ENCODE data around the gene NRG2.

Gene NRG2

DNA sequence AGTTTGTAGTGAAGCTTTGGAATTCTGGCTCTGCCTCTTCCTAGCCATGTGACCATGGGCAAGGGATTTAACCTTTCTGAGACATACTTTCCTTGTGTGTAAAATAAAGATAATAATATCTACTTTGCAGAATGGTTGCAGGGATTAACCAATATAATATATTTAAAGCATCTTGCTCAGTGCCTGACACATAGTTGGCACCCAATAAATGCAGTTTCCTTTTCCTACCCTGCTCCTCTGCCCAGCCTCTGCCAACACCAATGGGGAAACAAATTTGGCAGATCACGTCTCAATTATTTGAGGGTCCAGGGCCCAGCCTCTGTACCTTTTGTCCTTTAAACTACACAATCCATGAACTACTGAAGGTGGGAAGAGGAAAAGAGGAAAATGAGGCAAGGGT is 91.1 kb downstream of the NRG2 start:
- no peak overlapping the region for H3K27ac ChIP-seq
- no peak for TF ChIP-seq ZFX (IDR thresholded peaks at IDR 0.05; ENCODE audit: borderline replicate concordance)
- TF ChIP-seq, protein P1, sequence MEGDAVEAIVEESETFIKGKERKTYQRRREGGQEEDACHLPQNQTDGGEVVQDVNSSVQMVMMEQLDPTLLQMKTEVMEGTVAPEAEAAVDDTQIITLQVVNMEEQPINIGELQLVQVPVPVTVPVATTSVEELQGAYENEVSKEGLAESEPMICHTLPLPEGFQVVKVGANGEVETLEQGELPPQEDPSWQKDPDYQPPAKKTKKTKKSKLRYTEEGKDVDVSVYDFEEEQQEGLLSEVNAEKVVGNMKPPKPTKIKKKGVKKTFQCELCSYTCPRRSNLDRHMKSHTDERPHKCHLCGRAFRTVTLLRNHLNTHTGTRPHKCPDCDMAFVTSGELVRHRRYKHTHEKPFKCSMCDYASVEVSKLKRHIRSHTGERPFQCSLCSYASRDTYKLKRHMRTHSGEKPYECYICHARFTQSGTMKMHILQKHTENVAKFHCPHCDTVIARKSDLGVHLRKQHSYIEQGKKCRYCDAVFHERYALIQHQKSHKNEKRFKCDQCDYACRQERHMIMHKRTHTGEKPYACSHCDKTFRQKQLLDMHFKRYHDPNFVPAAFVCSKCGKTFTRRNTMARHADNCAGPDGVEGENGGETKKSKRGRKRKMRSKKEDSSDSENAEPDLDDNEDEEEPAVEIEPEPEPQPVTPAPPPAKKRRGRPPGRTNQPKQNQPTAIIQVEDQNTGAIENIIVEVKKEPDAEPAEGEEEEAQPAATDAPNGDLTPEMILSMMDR (IDR thresholded peaks at IDR 0.05) = no peak

DNA sequence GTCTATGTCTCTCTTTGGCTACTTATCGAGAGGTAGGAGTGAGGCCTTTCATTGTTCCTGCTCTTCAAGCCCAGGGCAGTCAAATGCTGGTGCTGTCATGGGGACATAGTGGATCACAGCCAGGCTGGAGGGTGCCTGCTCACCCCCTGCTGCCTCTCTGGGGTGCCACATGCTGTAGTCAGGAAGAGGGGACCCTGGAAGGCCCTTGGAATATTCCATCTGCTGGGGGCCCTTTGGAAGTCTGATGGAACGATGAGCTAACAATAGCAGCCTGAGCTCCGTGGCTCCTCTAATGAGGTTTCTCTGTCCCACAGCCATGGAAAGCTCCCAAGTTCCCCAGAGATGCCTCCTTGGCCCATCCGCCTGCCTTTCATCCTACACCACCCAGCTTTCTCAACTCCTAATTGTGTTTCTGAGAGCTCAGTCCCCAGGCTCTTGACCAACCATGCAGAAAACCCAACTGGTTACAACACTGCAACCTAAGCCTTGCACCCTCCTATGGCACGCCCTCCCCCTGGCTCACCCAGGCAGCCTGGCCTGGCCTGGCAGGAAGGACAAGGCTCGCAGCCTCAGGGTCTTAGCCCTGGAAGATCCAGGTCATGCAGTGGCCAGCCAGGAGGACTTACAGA is 91.7 kb downstream of the NRG2 start:
- H3K27ac ChIP-seq = no peak overlapping the region

DNA sequence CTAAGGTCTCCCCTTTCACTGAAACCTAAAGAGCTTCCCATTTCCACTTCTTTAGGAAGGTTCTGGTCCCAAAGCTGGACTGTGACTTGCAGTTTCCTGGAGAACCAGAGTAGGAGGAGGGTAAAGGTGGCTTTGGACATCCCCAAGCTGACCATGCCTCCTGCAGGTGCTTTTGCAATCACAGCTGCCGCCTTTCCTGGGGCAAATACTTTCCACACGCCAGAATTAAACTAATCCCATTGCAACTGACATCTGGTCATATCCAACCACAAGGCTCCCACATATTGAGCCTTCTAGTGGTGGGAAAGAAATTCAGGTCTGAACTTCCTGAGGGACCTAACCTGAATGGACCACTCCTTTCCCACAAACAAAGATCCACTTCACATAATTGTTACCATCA is 92.7 kb downstream of the NRG2 start:
- no peak overlapping the region for H3K27ac ChIP-seq
- TF ChIP-seq, protein P1 (IDR thresholded peaks at IDR 0.05) = no peak
- TF ChIP-seq ZFX (IDR thresholded peaks at IDR 0.05; ENCODE audit: borderline replicate concordance) = no peak

More for the DNA sequence above, 91.7 kb downstream of the NRG2 start:
- TF ChIP-seq, protein P1 (IDR thresholded peaks at IDR 0.05) = no peak
- TF ChIP-seq ZFX (IDR thresholded peaks at IDR 0.05; ENCODE audit: borderline replicate concordance) = no peak

DNA sequence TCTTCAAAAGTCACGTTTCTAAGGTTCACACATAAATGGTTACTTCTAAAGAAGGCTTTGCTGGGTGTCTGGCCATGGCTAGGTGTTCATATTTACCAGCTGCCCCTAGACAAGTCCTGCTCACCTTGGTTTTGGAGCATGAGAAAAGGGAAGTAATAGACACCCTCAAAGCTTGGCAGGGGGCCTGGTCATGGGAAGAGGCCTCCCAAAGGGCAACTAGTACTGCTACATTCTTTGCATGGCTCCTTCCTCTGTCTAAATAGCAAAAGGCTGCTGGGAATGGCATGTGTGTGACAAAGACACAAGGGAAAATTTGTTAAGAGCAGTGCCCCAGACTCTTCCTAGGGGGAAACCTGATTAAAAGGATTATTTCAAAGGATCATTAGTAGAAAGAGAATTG is 93.4 kb downstream of the NRG2 start:
- no peak overlapping the region for H3K27ac ChIP-seq
- TF ChIP-seq, protein P1 (IDR thresholded peaks at IDR 0.05) = no peak
- no peak for TF ChIP-seq ZFX (IDR thresholded peaks at IDR 0.05; ENCODE audit: borderline replicate concordance)

DNA sequence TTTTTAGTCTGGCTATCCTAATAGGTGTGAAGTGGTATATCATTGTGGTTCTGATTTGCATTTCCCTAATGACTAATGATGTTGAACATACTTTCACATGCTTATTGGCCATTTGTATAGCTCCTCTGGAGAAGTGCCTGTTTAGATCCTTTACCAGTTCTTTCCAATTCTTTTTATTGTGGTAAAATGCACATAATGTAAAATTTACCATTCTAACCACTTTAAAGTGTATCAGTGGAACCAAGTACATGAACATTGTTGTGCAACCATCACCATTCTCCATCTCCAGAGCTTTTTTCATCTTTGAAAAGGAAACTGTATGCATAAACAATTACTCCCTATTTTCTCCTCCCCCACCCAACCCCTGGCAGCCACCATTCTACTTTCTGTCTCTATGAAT is 95.4 kb downstream of the NRG2 start:
- no peak for TF ChIP-seq ZFX (IDR thresholded peaks at IDR 0.05; ENCODE audit: borderline replicate concordance)
- TF ChIP-seq, protein P1 (IDR thresholded peaks at IDR 0.05) = no peak
- no peak overlapping the region for H3K27ac ChIP-seq

DNA sequence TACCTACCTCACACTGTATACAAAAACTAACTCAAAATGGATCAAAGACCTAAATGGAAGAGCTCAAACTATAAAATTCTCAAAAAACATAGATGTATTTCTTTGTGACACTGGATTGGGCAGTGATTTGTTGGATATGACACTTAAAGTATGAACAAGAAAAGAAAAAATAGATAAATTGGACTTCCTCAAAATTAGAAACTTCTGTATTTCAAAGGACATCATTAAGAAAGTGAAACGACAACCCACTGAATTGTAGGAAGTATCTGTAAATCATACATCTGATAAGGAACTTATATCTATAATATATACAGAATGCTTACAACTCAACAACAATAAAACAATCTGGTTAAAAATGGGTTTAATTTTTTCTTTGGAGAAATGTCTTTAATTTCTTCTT is 96.7 kb downstream of the NRG2 start:
- H3K27ac ChIP-seq = no peak overlapping the region
- TF ChIP-seq, protein P1 (IDR thresholded peaks at IDR 0.05) = no peak
- TF ChIP-seq ZFX (IDR thresholded peaks at IDR 0.05; ENCODE audit: borderline replicate concordance) = no peak

DNA sequence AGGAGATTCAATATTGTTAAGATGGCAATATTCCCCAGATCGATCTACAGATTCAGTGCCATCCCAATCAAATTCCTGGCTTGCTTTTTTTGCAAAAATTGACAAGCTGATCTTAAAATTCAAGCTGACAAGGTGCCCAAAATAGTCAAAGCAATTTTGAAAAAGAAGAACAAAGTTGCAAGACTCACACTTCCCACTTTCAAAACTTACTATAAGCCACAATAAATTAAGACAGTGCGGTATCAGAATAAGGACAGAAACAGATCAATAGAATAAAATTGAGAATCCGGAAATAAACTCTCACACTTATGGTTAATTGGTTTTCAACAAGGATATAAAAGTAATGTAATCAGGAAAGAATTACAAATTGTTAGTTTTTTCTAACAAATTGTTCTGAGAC is 97.1 kb downstream of the NRG2 start:
- H3K27ac ChIP-seq = no peak overlapping the region
- TF ChIP-seq, protein P1 (IDR thresholded peaks at IDR 0.05) = no peak
- no peak for TF ChIP-seq ZFX (IDR thresholded peaks at IDR 0.05; ENCODE audit: borderline replicate concordance)

Measured in 22Rv1 (cell line).